Activated T-helper 2 cell treated with anti-CD3 and anti-CD28 coated beads, Interferon-gamma antibody, Interleukin-2, Interleukin-4, amounts not matched to agents 10 μg/mL and 5 μg/mL and 100 μg/mL, durations not matched to agents 14 hours and 24 hours and 36 hours (primary cell): ENCODE data around the gene FAM50A. TPM values are rescaled to one million over a fixed set of nuclear protein-coding genes. Genes with fewer than 3 reads are reported as not detected.

Experiments used
- total RNA-seq: library from RNA; stranded (reverse); gene quantifications from 2 replicates; pipeline ENCODE4 v1.2.3, GENCODE V29; 2022

The FAM50A gene
- total RNA-seq, 1 donor from 2014 or later, result 84.1 TPM

Other genes starting within 250 kb of the FAM50A start
- gene OPN1MW2, start 224.4 kb upstream of the FAM50A start, total RNA-seq, result not detected in 2 replicates
- not detected in 2 replicates for gene OPN1MW3, start 186.6 kb upstream of the FAM50A start, total RNA-seq
- gene TEX28, start 149.0 kb upstream of the FAM50A start, total RNA-seq, result not detected in 2 replicates
- 0.07 and 0.09 TPM in 2 replicates for gene TKTL1, start 148.3 kb upstream of the FAM50A start, total RNA-seq
- 1,005 and 1,026 TPM in 2 replicates for gene FLNA, start 69.5 kb upstream of the FAM50A start, total RNA-seq
- 95.6 and 98.8 TPM in 2 replicates for gene EMD, start 64.8 kb upstream of the FAM50A start, total RNA-seq
- 2,692 and 2,787 TPM in 2 replicates for gene RPL10, start 45.8 kb upstream of the FAM50A start, total RNA-seq
- 18.1 TPM in 2 replicates for gene DNASE1L1, start 34.9 kb upstream of the FAM50A start, total RNA-seq
- 77.3 TPM in 2 replicates for gene TAFAZZIN, start 32.6 kb upstream of the FAM50A start, total RNA-seq
- 47.4 and 48.9 TPM in 2 replicates for gene ATP6AP1, start 15.5 kb upstream of the FAM50A start, total RNA-seq
- gene GDI1, start 7.0 kb upstream of the FAM50A start, total RNA-seq, result 115 and 117 TPM in 2 replicates
- gene PLXNA3, start 14.1 kb downstream of the FAM50A start, total RNA-seq, result 62.1 and 62.5 TPM in 2 replicates
- gene LAGE3, start 35.1 kb downstream of the FAM50A start, total RNA-seq, result 49.4 and 51.7 TPM in 2 replicates
- gene UBL4A, start 42.5 kb downstream of the FAM50A start, total RNA-seq, result 55.5 and 56.1 TPM in 2 replicates
- 17.5 and 18.3 TPM in 2 replicates for gene SLC10A3, start 46.5 kb downstream of the FAM50A start, total RNA-seq
- gene FAM3A, start 72.1 kb downstream of the FAM50A start, total RNA-seq, result 39.2 and 39.8 TPM in 2 replicates
- 82.8 and 86.4 TPM in 2 replicates for gene G6PD, start 102.7 kb downstream of the FAM50A start, total RNA-seq
- gene IKBKG, start 103.5 kb downstream of the FAM50A start, total RNA-seq, result 40.5 and 41.7 TPM in 2 replicates
- not detected in 2 replicates for gene CTAG1A, start 141.0 kb downstream of the FAM50A start, total RNA-seq
- gene CTAG1B, start 175.1 kb downstream of the FAM50A start, total RNA-seq, result not detected in 2 replicates
- gene CTAG2, start 209.4 kb downstream of the FAM50A start, total RNA-seq, result not detected in 2 replicates